Measurements from ENCODE around the gene CKS2. TPM values are rescaled to one million over a fixed set of nuclear protein-coding genes. Genes with fewer than 3 reads are reported as not detected.

The CKS2 gene
- total RNA-seq, 1 donor from 2014 or later = 11.6 TPM

GRCh38 chr9:89351584-89352300 is 40.7 kb downstream of the CKS2 start:
- H3K4me1 ChIP-seq = peaks cover 37% of the 10 kb centered on the region
- H3K9me3 ChIP-seq (replicated peaks) = no peaks in the 10 kb centered on the region
- no peaks in the 10 kb centered on the region for H3K27me3 ChIP-seq (ENCODE audit: low read depth)
- peaks cover 100% of the 10 kb centered on the region for H3K36me3 ChIP-seq
- intact Hi-C loops (cut with micrococcal nuclease) = no loop called here
- peak overlapping the region; percentile 27 for H3K27ac ChIP-seq (replicated peaks)
- no peak for DNase-seq
- H3K4me3 ChIP-seq = no peak overlapping the region
- no peak for TF ChIP-seq CTCF (IDR thresholded peaks at IDR 0.05; ENCODE audit: borderline replicate concordance)

- intact Hi-C loops (cut with micrococcal nuclease) = no loop called here
- H3K36me3 ChIP-seq = peaks cover 100% of the 10 kb centered on the region
- no peak for TF ChIP-seq CTCF (IDR thresholded peaks at IDR 0.05; ENCODE audit: borderline replicate concordance)
- no peaks in the 10 kb centered on the region for H3K27me3 ChIP-seq (ENCODE audit: low read depth)
- DNase-seq = no peak
- H3K27ac ChIP-seq (replicated peaks) = peak overlapping the region; percentile 27
- H3K9me3 ChIP-seq (replicated peaks) = no peaks in the 10 kb centered on the region
- peaks cover 37% of the 10 kb centered on the region for H3K4me1 ChIP-seq
- no peak overlapping the region for H3K4me3 ChIP-seq
Measured at GRCh38 chr9:89352451-89352850, 41.5 kb downstream of the CKS2 start.

GRCh38 chr9:89352874-89353649 is 42.1 kb downstream of the CKS2 start:
- Histone ChIP-seq H3K4me1 (peaks cover 39% of the 10 kb centered on the region), H3K27ac (replicated peaks) (peak overlapping the region; percentile 27), H3K36me3 (peaks cover 100% of the 10 kb centered on the region), H3K9me3 (replicated peaks) (no peaks in the 10 kb centered on the region), H3K4me3 (no peak overlapping the region), H3K27me3 (ENCODE audit: low read depth) (no peaks in the 10 kb centered on the region)
- no peak for TF ChIP-seq CTCF (IDR thresholded peaks at IDR 0.05; ENCODE audit: borderline replicate concordance)
- no peak for DNase-seq
- intact Hi-C loops (cut with micrococcal nuclease) = no loop called here

- TF ChIP-seq CTCF (IDR thresholded peaks at IDR 0.05; ENCODE audit: borderline replicate concordance) = peak; percentile 36
- H3K36me3 ChIP-seq = peaks cover 100% of the 10 kb centered on the region
- intact Hi-C loops (cut with micrococcal nuclease) = no loop called here
- H3K27ac ChIP-seq (replicated peaks) = no peak overlapping the region
- H3K4me1 ChIP-seq = peaks cover 48% of the 10 kb centered on the region
- H3K27me3 ChIP-seq (ENCODE audit: low read depth) = no peaks in the 10 kb centered on the region
- no peak for DNase-seq
- no peak overlapping the region for H3K4me3 ChIP-seq
- H3K9me3 ChIP-seq (replicated peaks) = no peaks in the 10 kb centered on the region
Measured at GRCh38 chr9:89353989-89354388, 43.0 kb downstream of the CKS2 start.

GRCh38 chr9:89354471-89354870 is 43.5 kb downstream of the CKS2 start:
- Histone ChIP-seq H3K4me3 (no peak overlapping the region), H3K9me3 (replicated peaks) (no peaks in the 10 kb centered on the region), H3K27me3 (ENCODE audit: low read depth) (no peaks in the 10 kb centered on the region), H3K36me3 (peaks cover 97% of the 10 kb centered on the region), H3K4me1 (peaks cover 53% of the 10 kb centered on the region), H3K27ac (replicated peaks) (no peak overlapping the region)
- intact Hi-C loops (cut with micrococcal nuclease) = no loop called here
- no peak for TF ChIP-seq CTCF (IDR thresholded peaks at IDR 0.05; ENCODE audit: borderline replicate concordance)
- DNase-seq = no peak
